Adrenal gland (tissue), 12 donors: Measurements from ENCODE around the gene CDRT15. TPM values are rescaled to one million over a fixed set of nuclear protein-coding genes. Genes with fewer than 3 reads are reported as not detected.

Source experiments
- DNase-seq, 7 donors: peaks; one replicate each; pipeline ENCODE4 v3.0.0-alpha.2; 2019 to 2020
- H3K27ac ChIP-seq, 5 donors: fragments of 200-600 bp; sonication (generic) in 4 of 5; 1 replicate in 3 of 5; 2 replicates in 2 of 5; pipeline versions ENCODE4 v1.5.1 to v1.8.0; 2016 to 2020; ENCODE audit warnings: mild to moderate bottlenecking in 1 of 5
- H3K27me3 ChIP-seq: fragments of 200-600 bp; 2 replicates; pipeline ENCODE4 v1.8.0; 2021
- H3K36me3 ChIP-seq, 2 donors: fragments of 200-600 bp; replicated peaks in 1 of 2; 1 replicate in 1 of 2; 2 replicates in 1 of 2; pipeline versions ENCODE4 v1.5.1 to v1.8.0; 2018 to 2022
- H3K4me1 ChIP-seq, 2 donors: fragments of 200-600 bp; replicated peaks in 1 of 2; 1 replicate in 1 of 2; 2 replicates in 1 of 2; pipeline versions ENCODE4 v1.5.1 to v1.8.0; 2018 to 2021
- H3K4me3 ChIP-seq, 4 donors: fragments of 200-600 bp; sonication (generic) in 3 of 4; one replicate each; pipeline ENCODE4 v1.5.1; 2016 to 2018
- H3K9me3 ChIP-seq, 3 donors: fragments of 200-600 bp; sonication (generic) in 1 of 3; replicated peaks in 1 of 3; 1 replicate in 2 of 3; 2 replicates in 1 of 3; pipeline versions ENCODE4 v1.5.1 to v1.8.0; 2016 to 2021
- CTCF ChIP-seq, 6 experiments: fragments of 450-650 bp in 4 of 6; fragments of 200-600 bp in 2 of 6; sonication (generic) in 1 of 6; IDR thresholded peaks; 1 replicate in 5 of 6; 2 replicates in 1 of 6; pipeline versions ENCODE4 v1.5.1 to v1.8.0; 2016 to 2021; ENCODE audit warnings: antibody characterized with exemption in 6 of 6, mild to moderate bottlenecking in 2 of 6, moderate library complexity in 1 of 6
- POLR2A ChIP-seq, 2 donors: fragments of 450-650 bp; IDR thresholded peaks; one replicate each; pipeline ENCODE4 v1.6.1; 2017; ENCODE audit warnings: antibody characterized with exemption in 2 of 2, mild to moderate bottlenecking in 2 of 2, moderate library complexity in 1 of 2
- WGBS, 4 donors: extraction: QIAGEN DNeasy Blood & Tissue Kit in 2 of 4; methylation state at CpG; one replicate each; pipeline versions ENCODE4 v1.1.5 to v1.1.7; 2013 to 2017; 5-methylcytosine and 5-hydroxymethylcytosine counted together
- intact Hi-C, 2 donors: fragments of 100-400 bp; cut with DNase I; formaldehyde crosslinking; loops; one replicate each; pipeline versions ENCODE4 v1.14.1 to v1.15.0; 2022 to 2023
- polyA plus RNA-seq, 3 donors: library from polyadenylated mRNA; stranded (reverse); fragments of 200-250 nt in 2 of 3; fragments of 350-450 nt in 1 of 3; fragmentation: Illumina TruSeq in 1 of 3; extraction: RNeasy Lipid Tissue Mini Kit (QIAGEN cat#74804) in 1 of 3; gene quantifications; one replicate each; pipeline ENCODE4 v1.2.3, GENCODE V29; 2013 to 2014
- total RNA-seq, 9 donors: library from RNA; depleted of rRNA in 4 of 9; stranded (reverse); fragments of >200 nt in 4 of 9; fragments of 120-200 nt in 1 of 9; fragmentation: NEBNext Ultra II Directional in 1 of 9; extraction: Animal tissue kit (Norgen Biotek cat#: 25700) in 1 of 9; gene quantifications; one replicate each; pipeline versions ENCODE4 v1.1.0 to v1.2.4, GENCODE V29; 2013 to 2023
- donor health status: healthy with polysubstance abuse.
- donor health status: Bipolar disorder and iron deficiency.
- donor health status: DM: yes; HTN: yes; CAD: no.
- donor health status: DM: no; HTN: no; CAD: no.
- donor health status: DM: no; HTN: no; CAD: no.
- donor health status: DM: yes; HTN: yes; CAD: no.

CDRT15 gene
- total and polyA plus RNA-seq, 12 donors = not detected

GRCh38 chr17:14225254-14225980 is 11.2 kb downstream of the CDRT15 start:
- Histone ChIP-seq H3K27ac (no peak overlapping the region), H3K27me3 (no peaks in the 10 kb centered on the region), H3K4me1 (no peaks in the 10 kb centered on the region), H3K36me3 (no peaks in the 10 kb centered on the region), H3K4me3 (no peak overlapping the region), H3K9me3 (no peaks in the 10 kb centered on the region)
- WGBS, 4 donors = 56 to 75% (median 60%) methylated on average over 10 of the region's 10 CpGs
- TF ChIP-seq POLR2A (IDR thresholded peaks at IDR 0.05) = no peak
- TF ChIP-seq CTCF (IDR thresholded peaks at IDR 0.05) = no peak
- intact Hi-C loops = no loop called here
- DNase-seq = no peak

- Histone ChIP-seq H3K36me3 (no peaks in the 10 kb centered on the region), H3K4me3 (no peak overlapping the region), H3K27me3 (no peaks in the 10 kb centered on the region), H3K9me3 (no peaks in the 10 kb centered on the region), H3K27ac (no peak overlapping the region), H3K4me1 (no peaks in the 10 kb centered on the region)
- TF ChIP-seq POLR2A (IDR thresholded peaks at IDR 0.05) = no peak
- no peak for TF ChIP-seq CTCF (IDR thresholded peaks at IDR 0.05)
- intact Hi-C loops = no loop called here
- no peak for DNase-seq
- 86 to 94% (median 89%) methylated on average over 4 of the region's 4 CpGs for WGBS, 4 donors
These were observed 14.1 kb downstream of the CDRT15 start for GRCh38 chr17:14222611-14223010.

- Histone ChIP-seq H3K4me1 (no peaks in the 10 kb centered on the region), H3K36me3 (no peaks in the 10 kb centered on the region), H3K4me3 (no peak overlapping the region), H3K9me3 (no peaks in the 10 kb centered on the region), H3K27ac (no peak overlapping the region), H3K27me3 (no peaks in the 10 kb centered on the region)
- 92 to 97% (median 95%) methylated on average over 2 of the region's 2 CpGs for WGBS, 4 donors
- no peak for TF ChIP-seq CTCF (IDR thresholded peaks at IDR 0.05)
- TF ChIP-seq POLR2A (IDR thresholded peaks at IDR 0.05) = no peak
- no peak for DNase-seq
- intact Hi-C loops = no loop called here
These were observed 22.4 kb downstream of the CDRT15 start for GRCh38 chr17:14214271-14214670.

- H3K27ac ChIP-seq = no peak overlapping the region
- H3K4me1 ChIP-seq = no peaks in the 10 kb centered on the region
- H3K36me3 ChIP-seq = no peaks in the 10 kb centered on the region
- no peaks in the 10 kb centered on the region for H3K27me3 ChIP-seq
- H3K9me3 ChIP-seq = no peaks in the 10 kb centered on the region
- WGBS, 4 donors = 87 to 97% (median 96%) methylated on average over 11 of the region's 12 CpGs
- no peak for DNase-seq
- intact Hi-C loops = no loop called here
- no peak for TF ChIP-seq CTCF (IDR thresholded peaks at IDR 0.05)
- no peak for TF ChIP-seq POLR2A (IDR thresholded peaks at IDR 0.05)
- H3K4me3 ChIP-seq = no peak overlapping the region
These were observed 24.3 kb downstream of the CDRT15 start for GRCh38 chr17:14212401-14212800.
